Spleen (tissue), 11 donors: ENCODE data around the gene WNT2. TPM values are rescaled to one million over a fixed set of nuclear protein-coding genes. Genes with fewer than 3 reads are reported as not detected.

Source experiments
- DNase-seq: peaks from one replicate; pipeline ENCODE4 v3.0.0-alpha.2; 2020
- H3K27ac ChIP-seq, 8 donors: fragments of 200-600 bp; sonication (generic) in 7 of 8; 1 replicate in 4 of 8; 2 replicates in 4 of 8; pipeline versions ENCODE4 v1.5.0 to v1.8.0; 2016 to 2021; ENCODE audit warnings: inconsistent platforms in 4 of 8, mild to moderate bottlenecking in 4 of 8, moderate library complexity in 1 of 8
- H3K27me3 ChIP-seq, 7 donors: fragments of 200-600 bp; sonication (generic) in 6 of 7; replicated peaks in 1 of 7; 1 replicate in 4 of 7; 2 replicates in 3 of 7; pipeline versions ENCODE4 v1.5.0 to v1.8.0; 2016 to 2021; ENCODE audit warnings: inconsistent platforms in 3 of 7, mild to moderate bottlenecking in 1 of 7
- H3K36me3 ChIP-seq, 6 donors: fragments of 200-600 bp; sonication (generic) in 5 of 6; 1 replicate in 4 of 6; 2 replicates in 2 of 6; pipeline versions ENCODE4 v1.5.0 to v1.8.0; 2016 to 2021; ENCODE audit warnings: inconsistent platforms in 2 of 6
- H3K4me1 ChIP-seq, 6 donors: fragments of 200-600 bp; sonication (generic) in 5 of 6; 1 replicate in 3 of 6; 2 replicates in 3 of 6; pipeline versions ENCODE4 v1.5.0 to v1.8.0; 2016 to 2021; ENCODE audit warnings: inconsistent platforms in 3 of 6
- H3K4me3 ChIP-seq, 8 donors: fragments of 200-600 bp; sonication (generic) in 7 of 8; 1 replicate in 4 of 8; 2 replicates in 4 of 8; pipeline versions ENCODE4 v1.5.0 to v1.8.0; 2016 to 2021; ENCODE audit warnings: inconsistent platforms in 4 of 8, mild to moderate bottlenecking in 4 of 8, moderate library complexity in 2 of 8
- H3K9me3 ChIP-seq, 8 donors: fragments of 200-600 bp; sonication (generic) in 7 of 8; 1 replicate in 4 of 8; 2 replicates in 4 of 8; pipeline versions ENCODE4 v1.5.0 to v1.8.0; 2016 to 2021; ENCODE audit warnings: inconsistent platforms in 4 of 8
- CTCF ChIP-seq, 11 experiments: fragments of 200-600 bp in 7 of 11; fragments of 450-650 bp in 4 of 11; sonication (generic) in 4 of 11; IDR thresholded peaks in 8 of 11; conservative IDR thresholded peaks in 3 of 11; 1 replicate in 7 of 11; 2 replicates in 4 of 11; pipeline versions ENCODE4 v1.4.0 to v1.8.0; 2016 to 2021; ENCODE audit warnings: antibody characterized with exemption in 11 of 11, inconsistent platforms in 4 of 11, mild to moderate bottlenecking in 1 of 11
- POLR2A ChIP-seq, 3 donors: fragments of 450-650 bp; IDR thresholded peaks; one replicate each; pipeline ENCODE4 v1.5.1; 2017; ENCODE audit warnings: antibody characterized with exemption in 3 of 3, mild to moderate bottlenecking in 1 of 3
- POLR2AphosphoS5 ChIP-seq, 3 donors: sonication (generic); formaldehyde crosslinking; IDR thresholded peaks; one replicate each; pipeline ENCODE4 v1.5.1; 2017; ENCODE audit warnings: antibody characterized with exemption in 3 of 3
- WGBS, 5 donors: extraction: QIAGEN DNeasy Blood & Tissue Kit in 3 of 5; methylation state at CpG; one replicate each; pipeline versions ENCODE4 v1.1.5 to v1.1.7; 2013 to 2018; 5-methylcytosine and 5-hydroxymethylcytosine counted together
- intact Hi-C: fragments of 100-400 bp; cut with DNase I; formaldehyde crosslinking; loops from one replicate; pipeline ENCODE4 v1.15.0; 2023; ENCODE audit warnings: low total_unique reads
- polyA plus RNA-seq, 3 donors: library from polyadenylated mRNA; stranded (reverse); fragments of 200-250 nt; gene quantifications; one replicate each; pipeline ENCODE4 v1.2.1, GENCODE V29; 2013
- total RNA-seq, 7 donors: library from RNA; depleted of rRNA in 3 of 7; stranded (reverse); fragments of >200 nt in 3 of 7; fragmentation: NEBNext Ultra II Directional in 4 of 7; extraction: Animal tissue kit (Norgen Biotek cat#: 25700) in 4 of 7; gene quantifications; one replicate each; pipeline versions ENCODE4 v1.1.0 to v1.2.1, GENCODE V29; 2016 to 2021
- donor health status: healthy with polysubstance abuse.
- donor health status: DM: no; HTN: no; CAD: no; lungs with moderate emphysema.
- donor health status: DM: no; HTN: no; CAD: no.
- donor health status: Bipolar disorder and iron deficiency.
- donor health status: healthy.
- donor health status: DM: no; HTN: no; CAD: no.
- donor health status: DM: yes; HTN: yes; CAD: no.

The WNT2 gene
- total and polyA plus RNA-seq, 10 donors, result 0.22 to 6.2 (median 2.1) TPM

GRCh38 chr7:117238937-117239336, 83.9 kb downstream of the WNT2 start:
- TF ChIP-seq CTCF (IDR thresholded peaks at IDR 0.05 in 8 of 11, conservative IDR thresholded peaks at IDR 0.05 in 3 of 11), result no peak
- no peak for TF ChIP-seq POLR2AphosphoS5 (IDR thresholded peaks at IDR 0.05)
- no peak for TF ChIP-seq POLR2A (IDR thresholded peaks at IDR 0.05)
- H3K27me3 ChIP-seq, result peaks cover 0 to 12% (median 0%) of the 10 kb centered on the region in 7 donors
- no peaks in the 10 kb centered on the region for H3K4me1 ChIP-seq
- H3K27ac ChIP-seq, result no peak overlapping the region
- intact Hi-C loops, result no loop called here
- peaks cover 0 to 10% (median 3%) of the 10 kb centered on the region in 8 donors for H3K9me3 ChIP-seq
- no peaks in the 10 kb centered on the region for H3K36me3 ChIP-seq
- DNase-seq, result no peak
- 81 to 89% (median 86%) methylated on average over 7 of the region's 7 CpGs for WGBS, 5 donors
- H3K4me3 ChIP-seq, result no peak overlapping the region

DNA sequence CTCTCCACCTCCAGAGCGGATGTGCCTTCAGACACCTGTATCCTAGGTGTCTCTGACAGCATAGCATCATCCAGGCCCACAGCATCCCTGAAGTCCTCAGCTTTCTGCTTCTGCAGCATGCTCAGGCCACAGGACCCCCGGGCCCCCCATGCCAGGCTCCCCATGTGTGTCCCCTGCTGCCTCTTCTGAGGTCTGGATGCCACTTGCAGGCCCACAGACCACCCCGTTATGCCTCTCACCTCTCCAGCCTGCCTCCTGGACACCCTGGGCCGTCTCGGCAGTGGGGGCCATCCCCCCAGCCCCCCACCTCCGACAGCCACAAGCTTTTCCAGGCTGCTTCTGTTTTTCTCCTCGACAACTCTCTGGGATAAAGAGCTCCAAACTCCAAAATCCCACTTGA, 84.4 kb downstream of the WNT2 start:
- peaks cover 0 to 12% (median 0%) of the 10 kb centered on the region in 7 donors for H3K27me3 ChIP-seq
- H3K36me3 ChIP-seq, result no peaks in the 10 kb centered on the region
- H3K9me3 ChIP-seq, result peaks cover 0 to 10% (median 3%) of the 10 kb centered on the region in 8 donors
- no peaks in the 10 kb centered on the region for H3K4me1 ChIP-seq
- DNase-seq, result no peak
- no peak overlapping the region for H3K4me3 ChIP-seq
- intact Hi-C loops, result no loop called here
- 79 to 93% (median 85%) methylated on average over 7 of the region's 7 CpGs for WGBS, 5 donors
- H3K27ac ChIP-seq, result no peak overlapping the region
- TF ChIP-seq CTCF (IDR thresholded peaks at IDR 0.05 in 8 of 11, conservative IDR thresholded peaks at IDR 0.05 in 3 of 11) (no peak), POLR2A (IDR thresholded peaks at IDR 0.05) (no peak), POLR2AphosphoS5 (IDR thresholded peaks at IDR 0.05) (no peak)

GRCh38 chr7:117237646-117238045, 85.2 kb downstream of the WNT2 start:
- Histone ChIP-seq H3K36me3 (no peaks in the 10 kb centered on the region), H3K9me3 (peaks cover 0 to 10% (median 3%) of the 10 kb centered on the region in 8 donors), H3K4me1 (no peaks in the 10 kb centered on the region), H3K4me3 (no peak overlapping the region), H3K27ac (no peak overlapping the region), H3K27me3 (peaks cover 0 to 12% (median 0%) of the 10 kb centered on the region in 7 donors)
- intact Hi-C loops, result no loop called here
- WGBS, 5 donors, result 73 to 82% (median 76%) methylated on average over 5 of the region's 5 CpGs
- TF ChIP-seq POLR2A (IDR thresholded peaks at IDR 0.05) (no peak), CTCF (IDR thresholded peaks at IDR 0.05 in 8 of 11, conservative IDR thresholded peaks at IDR 0.05 in 3 of 11) (no peak), POLR2AphosphoS5 (IDR thresholded peaks at IDR 0.05) (no peak)
- DNase-seq, result no peak

DNA sequence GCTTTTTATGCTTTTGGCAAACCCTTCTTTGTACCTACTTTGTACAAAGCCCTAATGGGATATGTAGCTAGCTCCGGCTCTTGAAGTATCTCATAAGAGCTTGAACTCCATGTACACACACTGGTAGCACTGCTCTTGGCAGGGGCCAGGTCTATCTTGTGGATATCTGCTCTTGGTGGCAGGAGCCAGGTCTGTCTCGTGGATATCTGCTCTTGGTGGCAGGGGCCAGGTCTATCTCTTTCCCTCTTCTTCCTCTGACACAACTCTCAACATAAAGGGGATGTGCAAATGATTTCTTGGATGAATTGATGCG, 91.9 kb downstream of the WNT2 start:
- H3K36me3 ChIP-seq, result peaks cover 0 to 13% (median 0%) of the 10 kb centered on the region in 6 donors
- TF ChIP-seq CTCF (IDR thresholded peaks at IDR 0.05 in 8 of 11, conservative IDR thresholded peaks at IDR 0.05 in 3 of 11), result no peak
- no peak for DNase-seq
- intact Hi-C loops, result no loop called here
- no peaks in the 10 kb centered on the region for H3K27me3 ChIP-seq
- H3K27ac ChIP-seq, result no peak overlapping the region
- no peak overlapping the region for H3K4me3 ChIP-seq
- H3K4me1 ChIP-seq, result no peaks in the 10 kb centered on the region
- 84 to 90% (median 87%) methylated on average over 3 of the region's 3 CpGs for WGBS, 5 donors
- peaks cover 0 to 7% (median under 1%) of the 10 kb centered on the region in 8 donors for H3K9me3 ChIP-seq
